ENCODE measurements around the gene FNDC3B.
"Not testable (repeated sequence)": the region's sequence is repeated elsewhere in the genome, so short reads cannot be mapped to it uniquely, and the experiment has no call there.

Gene FNDC3B

DNA sequence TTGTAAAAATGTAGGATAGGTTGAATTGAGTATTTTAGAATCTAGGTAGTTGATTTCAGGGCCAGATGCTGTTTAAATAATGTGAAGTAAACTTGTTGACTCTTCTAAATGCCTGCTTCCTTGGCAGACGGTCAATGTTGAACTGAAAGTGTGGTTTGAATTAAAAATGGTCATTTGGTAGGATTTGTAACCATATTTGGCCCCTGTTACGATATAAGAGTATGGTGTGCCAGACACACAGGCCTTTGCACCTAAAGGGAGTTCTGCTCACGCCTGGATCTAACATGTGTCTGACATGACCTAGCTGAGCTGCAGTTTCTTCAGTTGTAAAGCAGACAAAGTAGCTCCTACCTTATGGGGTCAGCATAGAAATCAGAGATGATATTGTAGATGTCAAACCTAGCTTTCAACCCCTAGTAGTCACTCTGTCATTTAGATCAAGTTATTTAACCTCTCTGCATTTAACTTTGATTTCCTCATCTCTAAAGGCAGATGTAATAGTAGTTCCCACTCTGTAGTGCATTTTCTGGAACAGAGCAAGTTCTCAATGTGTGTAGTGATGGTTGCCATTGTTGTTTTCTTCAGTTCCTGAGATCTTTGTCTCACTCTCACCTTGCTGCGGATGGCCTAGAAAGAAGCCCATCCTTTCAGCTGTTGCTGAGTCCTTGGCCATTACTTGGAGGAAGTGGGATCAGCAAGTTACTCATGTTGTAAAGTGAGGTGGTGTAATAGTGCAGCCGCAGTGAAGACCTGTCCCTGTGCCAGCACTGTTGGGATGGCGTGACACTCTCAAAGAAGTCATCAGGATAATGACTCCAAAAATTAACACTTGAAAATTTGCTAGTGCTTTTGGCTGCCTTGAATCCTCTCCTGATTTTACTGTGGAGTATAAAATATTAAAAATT lies 318.7 kb downstream of the FNDC3B start:
- no peak for DNase-seq

DNA sequence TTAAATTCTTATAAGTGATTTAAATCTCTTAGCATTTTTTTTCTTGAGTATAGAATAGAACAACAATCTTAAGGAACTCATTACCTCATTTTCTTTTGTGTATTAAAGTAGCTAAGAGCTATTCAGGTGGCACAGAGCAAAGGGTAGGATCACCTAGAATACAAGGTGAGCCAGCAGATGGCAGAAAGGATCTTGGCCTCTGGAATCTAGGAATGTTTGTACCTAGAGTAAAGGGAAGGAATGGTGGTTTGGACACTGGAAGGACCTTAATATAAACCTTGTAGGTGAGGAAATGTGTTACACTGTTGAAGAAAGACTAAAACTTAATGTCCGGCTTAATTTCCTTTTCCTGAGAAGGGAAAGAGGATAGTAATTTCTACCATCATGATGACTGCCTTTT lies 319.9 kb downstream of the FNDC3B start:
- no peak for DNase-seq

DNA sequence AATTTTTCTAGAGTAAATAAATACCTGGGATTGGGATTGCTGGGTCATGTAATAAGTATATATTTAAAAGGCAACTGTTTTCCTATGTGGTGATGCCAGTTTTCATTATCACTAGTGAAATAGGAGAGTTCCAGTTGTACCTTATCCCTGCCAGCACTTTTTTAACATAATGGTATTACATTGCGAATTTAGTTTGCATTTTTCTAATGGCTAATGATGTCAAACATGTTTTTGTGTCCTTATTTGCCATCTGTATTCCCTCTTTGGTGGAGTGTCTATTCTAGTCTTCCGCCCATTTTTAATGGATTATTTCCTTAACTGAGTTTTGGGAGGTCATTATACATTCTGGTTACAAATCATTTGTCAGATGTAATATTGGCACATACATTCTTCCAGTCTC lies 320.6 kb downstream of the FNDC3B start:
- DNase-seq = no peak

DNA sequence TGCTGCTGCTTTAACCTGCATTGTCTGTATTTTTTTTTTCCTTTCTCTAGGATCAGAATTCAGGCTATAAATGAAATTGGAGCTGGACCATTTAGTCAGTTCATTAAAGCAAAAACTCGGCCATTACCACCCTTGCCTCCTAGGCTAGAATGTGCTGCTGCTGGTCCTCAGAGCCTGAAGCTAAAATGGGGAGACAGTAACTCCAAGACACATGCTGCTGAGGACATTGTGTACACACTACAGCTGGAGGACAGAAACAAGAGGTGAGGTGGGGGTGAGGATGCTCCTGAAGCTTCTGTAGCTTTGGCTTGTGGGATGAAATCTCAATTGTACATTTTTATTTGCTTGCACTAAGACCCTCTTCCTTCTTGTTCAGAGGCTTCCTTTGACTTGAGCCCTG lies 323.2 kb downstream of the FNDC3B start:
- DNase-seq = no peak

DNA sequence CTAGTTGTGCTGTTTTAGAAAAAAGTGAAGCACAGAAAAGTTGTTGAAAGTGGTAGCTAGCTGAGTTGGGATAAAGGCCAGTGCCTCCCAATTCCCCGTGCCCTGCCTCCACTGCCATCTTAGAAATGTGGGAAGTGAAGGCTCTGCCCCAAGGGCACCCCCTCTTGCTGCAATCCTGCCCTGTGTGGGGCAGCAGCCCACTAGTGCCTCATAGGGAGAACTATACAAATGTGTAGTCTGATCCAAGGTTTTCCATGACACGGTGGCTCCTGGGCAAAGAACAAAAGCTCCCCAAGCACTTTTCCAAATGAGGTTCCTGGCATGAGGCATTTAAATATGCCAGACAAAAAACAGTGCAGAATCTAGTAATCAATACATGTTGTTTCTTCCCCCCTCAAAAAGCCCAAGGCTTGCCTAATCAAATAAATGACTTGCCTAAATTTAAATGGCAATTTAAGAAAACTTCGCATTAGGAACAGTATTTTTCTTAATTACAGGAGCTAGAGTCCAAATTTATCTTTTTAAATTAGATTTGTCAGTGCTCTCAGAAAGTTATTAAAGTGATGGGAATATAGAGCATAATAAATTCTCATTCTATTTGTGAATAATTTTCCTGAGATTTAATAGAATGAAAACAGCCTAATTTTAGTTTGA lies 325.1 kb downstream of the FNDC3B start:
- DNase-seq = no peak

DNA sequence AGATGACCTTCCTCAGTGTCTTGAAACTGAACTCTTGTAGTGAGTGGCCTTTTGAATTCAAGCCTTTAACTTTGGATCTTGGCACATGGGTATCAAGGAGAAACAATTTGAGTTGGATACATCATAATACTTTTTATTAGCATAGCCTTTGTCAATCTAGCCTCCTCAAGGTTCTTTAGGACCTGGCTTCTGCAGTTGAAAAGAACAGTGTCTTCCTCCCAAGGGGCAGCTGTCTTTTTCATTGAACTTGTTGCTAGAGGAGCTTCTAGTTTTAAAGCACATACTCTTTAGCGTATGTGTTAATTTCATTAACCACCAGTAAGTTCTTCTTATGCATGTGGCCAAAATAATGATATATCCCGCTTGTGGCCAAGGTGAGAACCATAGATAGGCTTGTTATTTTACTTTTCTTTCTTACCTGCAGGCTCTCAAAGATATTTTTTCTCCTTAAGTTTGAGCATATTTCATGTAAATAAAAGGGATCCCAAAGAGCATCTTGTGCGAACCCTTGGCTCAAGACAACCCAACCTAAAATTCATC lies 325.7 kb downstream of the FNDC3B start:
- DNase-seq = no peak

DNA sequence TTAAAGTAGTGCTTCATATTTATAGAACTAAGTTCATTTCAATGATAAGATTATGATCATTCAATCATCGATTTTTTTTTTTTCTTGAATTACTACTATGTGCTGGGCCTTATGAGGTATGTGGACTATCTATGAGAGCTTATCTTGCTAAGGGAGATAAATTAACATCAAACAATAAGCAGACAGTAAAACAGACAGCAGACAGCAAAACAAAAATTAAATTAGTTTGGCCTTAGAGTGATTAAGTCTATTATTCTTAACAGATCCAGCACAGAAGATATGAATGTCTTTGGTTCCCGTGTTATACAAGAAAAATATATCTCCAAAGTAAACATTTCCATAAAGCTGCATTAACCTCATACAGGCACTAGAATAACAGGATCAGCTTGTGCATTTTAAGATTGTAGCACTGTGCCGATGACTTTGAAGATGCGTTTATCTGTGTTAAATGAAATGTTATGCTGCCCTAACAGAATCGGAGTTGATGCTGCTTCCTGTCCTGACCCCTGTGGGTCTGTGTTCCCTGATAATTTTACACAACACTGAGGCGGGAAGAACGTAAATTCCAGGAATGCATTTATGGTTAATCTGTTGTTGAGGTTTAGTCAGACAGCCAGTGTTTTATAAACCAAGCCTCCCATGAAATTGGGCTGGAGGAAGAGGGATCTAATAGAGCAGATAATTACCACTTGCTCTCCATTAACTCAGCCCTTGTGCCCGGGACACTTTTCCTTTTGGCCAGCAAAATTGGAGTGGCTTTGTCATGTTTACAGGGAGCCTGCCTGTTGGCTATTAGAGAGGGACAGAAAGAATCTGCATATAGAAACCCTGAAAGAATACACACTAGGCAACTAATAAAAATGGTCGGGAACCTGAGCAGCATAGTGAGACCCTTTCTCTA lies 328.1 kb downstream of the FNDC3B start:
- DNase-seq = no peak

DNA sequence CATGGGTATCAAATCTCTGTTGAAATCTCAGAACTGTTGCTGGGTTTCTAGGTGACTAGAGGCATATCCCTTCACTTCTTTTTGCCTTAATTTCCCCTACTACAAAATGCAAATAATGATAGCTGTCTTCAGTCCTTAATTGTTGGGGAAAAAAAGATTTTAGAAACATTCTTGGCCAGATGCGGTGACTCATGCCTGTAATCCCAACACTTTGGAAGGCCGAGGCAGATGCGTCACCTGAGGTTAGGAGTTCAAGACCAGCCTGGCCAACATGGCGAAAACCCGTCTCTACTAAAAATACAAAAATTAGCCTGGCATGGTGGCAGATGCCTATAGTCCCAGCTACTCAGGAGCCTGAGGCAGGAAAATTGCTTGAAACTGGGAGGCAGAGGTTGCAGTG lies 329.2 kb downstream of the FNDC3B start:
- DNase-seq = not testable (repeated sequence)

DNA sequence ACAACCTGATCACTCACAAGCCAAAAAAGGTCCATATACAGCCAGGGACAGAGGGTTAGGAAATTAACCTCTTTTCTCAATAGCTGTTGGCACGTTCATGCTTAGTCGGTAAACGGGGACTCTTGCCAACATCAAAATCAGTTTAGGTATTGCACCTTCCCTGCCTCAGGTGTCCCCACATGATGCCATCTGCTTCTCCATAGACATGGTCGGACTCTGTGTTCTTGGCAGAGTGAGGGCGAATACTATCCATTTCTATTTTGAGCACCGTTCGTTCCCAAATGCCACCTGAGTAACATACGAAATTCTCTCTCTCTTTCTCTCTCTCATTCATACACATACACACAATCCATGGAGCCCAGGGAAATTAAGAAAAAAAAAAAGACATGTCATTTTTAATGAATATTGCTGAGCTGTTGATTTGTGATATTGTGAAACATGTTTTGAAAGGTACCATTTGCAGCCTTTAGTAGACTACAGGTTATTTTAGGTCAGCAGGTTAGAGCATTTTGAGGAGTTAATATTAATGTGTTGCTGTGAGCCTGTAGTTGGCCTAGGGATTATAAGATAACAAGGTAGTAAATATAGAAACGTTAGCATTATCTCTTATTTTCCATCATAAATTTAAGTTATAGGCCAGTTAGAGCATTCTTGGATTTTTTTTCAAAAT lies 330.3 kb downstream of the FNDC3B start:
- DNase-seq = no peak

DNA sequence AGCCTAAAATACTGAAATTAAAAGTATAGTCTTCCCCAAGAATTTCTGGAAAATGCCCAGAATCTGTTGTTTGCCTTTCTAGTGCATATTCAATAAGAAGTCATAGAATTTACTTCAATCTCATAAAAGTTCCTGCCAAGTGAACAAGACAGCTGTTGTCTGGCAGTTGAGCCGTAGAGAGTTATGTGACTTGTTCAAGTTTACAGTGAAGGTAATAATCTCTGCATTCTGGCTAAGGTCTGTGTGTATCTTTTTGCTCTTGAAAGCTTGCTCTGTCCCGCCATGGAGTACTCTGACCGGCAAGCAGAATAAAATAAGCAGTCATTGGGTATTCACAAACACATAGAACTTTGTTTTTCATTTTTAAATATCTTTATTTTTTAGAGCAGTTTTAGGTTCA lies 331.0 kb downstream of the FNDC3B start:
- no peak for DNase-seq

DNA sequence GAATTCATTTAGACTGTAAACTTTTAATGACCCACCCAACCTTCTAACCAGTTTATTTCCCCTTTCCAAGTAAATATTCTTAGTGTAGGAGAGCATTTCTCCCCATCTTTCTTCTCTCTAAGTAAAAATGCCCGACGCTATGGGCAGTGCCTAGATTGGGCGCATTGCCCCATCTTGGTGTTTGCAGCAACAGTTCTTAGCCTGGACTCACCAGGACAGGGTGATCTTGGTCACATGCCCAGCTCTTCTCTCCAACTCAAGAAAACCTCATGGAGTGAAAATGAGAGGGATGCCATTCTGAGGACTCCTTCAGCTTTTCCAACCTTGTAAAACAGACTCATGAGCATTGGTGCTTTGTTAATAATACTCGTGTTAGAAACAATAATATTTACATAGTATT lies 332.2 kb downstream of the FNDC3B start:
- no peak for DNase-seq

DNA sequence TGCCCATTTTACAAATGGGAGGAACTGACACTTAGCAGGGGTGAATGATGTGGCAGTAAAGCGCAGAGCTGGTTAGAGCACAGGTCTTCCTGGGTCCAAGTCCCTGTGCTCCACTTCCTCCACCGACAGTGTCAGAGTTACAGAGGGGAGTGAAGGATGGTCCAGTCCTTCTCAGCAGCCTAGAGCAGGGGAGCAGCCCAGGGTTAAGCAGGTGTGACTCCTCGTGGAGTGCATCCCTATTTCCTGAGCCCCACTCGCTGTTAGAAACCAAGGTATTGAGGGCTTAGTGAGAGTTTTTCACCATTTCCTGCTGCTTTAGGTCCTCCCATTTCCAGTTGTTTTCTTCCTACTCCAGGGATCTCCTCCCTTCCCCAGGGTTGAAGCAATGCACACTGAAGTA lies 333.5 kb downstream of the FNDC3B start:
- DNase-seq = no peak

DNA sequence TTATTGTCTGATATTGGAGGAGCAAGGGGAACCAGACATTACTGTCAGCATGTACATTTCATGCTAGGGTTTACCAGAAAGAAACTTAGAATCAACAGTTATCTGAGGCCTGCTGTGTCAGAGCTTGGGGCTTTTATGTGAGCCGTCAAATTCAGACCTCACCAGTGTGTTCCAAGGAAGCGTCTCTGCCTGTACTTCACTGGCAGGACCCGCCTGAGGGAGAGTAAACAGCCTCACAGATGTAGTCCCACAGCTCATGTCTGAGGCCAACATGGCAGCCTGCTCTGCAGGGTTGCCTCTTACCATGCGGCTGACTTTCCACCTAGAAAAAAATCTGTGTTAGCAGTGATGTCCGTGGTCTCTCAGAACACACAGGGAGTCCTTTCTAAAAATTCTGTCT lies 334.5 kb downstream of the FNDC3B start:
- DNase-seq = no peak

DNA sequence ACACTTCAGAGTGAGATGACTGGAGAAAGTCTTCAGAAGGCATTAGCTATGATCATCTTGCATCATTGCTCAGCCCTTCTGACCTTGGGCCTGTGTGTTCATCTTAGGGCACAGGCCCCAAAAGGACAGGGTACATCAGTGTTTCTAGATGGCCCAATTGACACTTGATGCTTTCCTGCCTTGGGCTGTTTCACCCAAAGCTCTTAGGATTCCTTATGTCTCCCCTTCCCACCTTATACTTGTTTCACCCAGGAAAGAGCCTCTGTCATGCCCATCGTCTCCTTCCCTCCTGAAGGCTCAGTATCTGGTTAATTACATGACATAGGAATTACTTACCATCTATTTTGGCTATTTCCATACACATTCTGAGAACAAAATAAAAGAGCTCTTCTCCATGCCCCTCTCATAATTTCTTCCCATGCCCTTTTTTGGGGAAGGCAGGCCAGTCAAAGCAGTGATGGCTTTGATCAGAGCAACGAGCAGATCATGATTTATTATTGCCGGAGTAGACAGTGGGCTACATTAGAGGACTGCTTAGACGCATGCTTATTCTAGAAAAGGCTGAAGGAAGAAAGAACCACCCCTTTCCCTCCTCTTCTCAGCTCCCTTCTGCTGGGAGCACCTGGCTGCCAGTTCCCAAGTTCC lies 335.9 kb downstream of the FNDC3B start:
- DNase-seq = no peak

DNA sequence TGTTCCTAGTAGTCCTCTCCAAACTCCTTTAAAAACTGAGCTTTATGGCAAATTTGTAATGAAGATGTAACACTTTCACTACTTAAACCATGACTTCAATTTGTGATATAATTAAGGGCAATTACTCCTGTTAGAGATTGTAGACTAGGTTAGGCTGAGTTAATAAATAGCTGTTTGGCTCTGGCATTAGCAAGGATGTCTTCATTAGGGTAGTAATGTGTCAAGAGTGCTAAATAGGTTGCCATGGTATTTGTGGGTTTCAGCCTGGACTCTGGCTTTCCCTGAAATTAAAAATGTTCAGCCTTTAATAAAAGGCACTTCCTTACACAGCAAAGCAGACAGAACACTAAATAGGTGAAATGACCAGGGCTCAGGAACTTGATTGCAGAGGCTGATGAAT lies 337.0 kb downstream of the FNDC3B start:
- no peak for DNase-seq

DNA sequence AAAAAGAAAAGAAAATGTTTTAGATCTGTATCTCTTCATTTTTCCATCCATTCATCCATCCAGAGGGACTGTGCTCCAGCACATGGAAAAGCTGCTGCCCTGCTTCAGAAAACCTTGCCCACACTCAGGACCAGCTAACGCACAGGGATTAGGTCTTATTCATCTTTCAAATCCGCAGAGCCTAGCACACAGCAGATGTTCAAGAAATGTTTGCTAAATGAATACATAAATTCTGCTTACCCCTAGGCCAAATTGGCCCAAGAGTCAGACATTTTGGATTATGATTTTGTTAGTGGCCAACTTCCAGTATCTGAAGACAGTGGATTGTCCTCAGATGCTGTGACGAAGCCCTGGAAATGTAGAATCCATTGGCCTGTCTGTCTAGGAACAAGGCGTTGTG lies 337.5 kb downstream of the FNDC3B start:
- no peak for DNase-seq

DNA sequence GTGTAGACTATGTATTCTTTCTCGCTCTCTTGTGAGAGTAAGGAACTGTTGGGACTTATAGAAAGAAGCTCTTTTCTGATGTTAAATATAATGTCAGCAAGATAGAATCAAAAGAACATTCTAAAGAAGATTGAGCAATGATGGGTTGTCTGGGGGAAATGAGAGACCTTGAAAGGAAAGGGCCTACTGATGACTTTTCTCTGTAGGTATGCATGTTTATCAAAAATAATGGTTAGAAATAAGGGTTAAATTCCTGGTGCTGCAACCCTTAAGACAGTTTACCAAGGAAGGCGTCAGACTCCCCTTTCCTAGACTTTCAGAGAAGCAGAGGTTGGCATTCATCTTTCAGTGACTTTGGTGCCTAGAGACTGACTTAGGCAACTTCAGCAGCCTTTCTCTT lies 339.1 kb downstream of the FNDC3B start:
- no peak for DNase-seq

DNA sequence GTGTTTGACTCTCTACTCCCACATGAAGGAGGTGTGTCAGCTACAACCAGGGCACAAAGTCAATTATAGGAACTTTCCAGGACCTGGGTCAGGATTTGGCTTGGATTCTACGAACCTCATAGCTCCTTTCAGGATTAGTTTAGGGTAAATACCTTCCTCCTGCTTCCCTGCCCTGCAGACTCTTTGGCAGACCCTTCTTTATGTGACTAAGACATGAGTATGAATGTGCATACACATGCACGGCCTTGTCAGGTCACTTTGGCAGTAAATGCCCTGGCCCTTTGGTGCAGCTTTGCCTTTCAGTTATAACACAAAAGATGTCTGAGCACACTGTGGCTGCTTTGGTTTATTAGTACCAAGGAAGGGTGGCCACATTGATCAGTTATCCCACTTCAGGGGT lies 340.0 kb downstream of the FNDC3B start:
- DNase-seq = no peak

DNA sequence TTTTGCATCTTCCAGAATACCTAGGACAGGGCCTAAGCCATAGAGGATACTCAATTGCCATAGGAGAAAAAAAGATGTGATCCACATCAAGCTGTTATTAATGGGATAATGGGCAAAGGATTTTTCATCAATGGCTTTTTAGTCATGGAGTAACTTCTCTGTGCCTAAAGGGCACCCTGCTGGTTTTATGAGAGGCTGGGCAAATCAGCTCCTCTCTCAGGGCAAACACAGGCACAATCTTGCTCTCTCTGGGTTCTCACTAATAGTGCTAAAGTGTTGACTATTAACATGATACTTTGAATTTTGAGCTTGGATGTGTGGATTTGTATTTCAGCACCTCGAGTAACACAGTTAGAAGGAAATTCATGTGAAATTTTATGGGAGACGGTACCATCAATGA lies 341.3 kb downstream of the FNDC3B start:
- DNase-seq = no peak

DNA sequence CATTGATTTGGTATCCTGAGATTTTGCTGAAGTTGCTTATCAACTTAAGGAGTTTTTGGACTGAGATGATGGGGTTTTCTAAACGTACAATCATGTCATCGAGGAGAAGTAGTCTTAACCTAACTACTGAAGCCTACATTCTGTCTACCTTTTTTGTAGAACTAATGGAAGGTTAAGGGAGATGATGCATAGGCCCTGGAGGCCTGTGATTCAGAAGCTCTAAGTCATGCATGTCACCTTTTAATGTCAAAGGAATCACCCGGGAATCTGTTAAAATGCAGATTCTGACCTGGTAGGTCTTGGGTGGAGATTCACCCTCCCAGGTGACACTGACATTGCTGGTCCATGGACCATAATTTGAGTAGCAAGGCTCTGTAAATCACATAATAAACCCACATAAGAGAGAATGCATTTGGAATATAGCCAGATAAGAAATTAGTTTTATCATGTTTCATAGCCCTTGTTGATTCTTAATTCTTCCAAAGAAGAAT lies 344.0 kb downstream of the FNDC3B start:
- DNase-seq = no peak

DNA sequence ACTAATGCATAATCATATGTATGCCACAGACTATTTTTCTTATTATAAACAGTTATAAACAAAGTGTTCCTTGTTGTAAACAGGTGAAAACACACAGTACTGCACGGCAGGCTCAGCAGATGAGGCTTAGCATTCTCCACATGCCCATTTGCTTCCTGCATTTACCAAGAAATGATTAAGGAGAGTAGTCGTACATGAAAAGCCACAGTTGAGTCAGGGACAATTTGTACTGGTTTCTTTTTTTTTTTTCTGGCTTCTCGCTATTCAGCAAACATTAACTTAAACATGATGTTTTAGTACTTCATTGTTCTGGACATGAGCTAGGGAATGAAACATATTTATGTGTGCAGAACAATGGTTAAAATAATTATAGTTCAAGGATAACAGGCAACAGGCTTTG lies 345.5 kb downstream of the FNDC3B start:
- no peak for DNase-seq

DNA sequence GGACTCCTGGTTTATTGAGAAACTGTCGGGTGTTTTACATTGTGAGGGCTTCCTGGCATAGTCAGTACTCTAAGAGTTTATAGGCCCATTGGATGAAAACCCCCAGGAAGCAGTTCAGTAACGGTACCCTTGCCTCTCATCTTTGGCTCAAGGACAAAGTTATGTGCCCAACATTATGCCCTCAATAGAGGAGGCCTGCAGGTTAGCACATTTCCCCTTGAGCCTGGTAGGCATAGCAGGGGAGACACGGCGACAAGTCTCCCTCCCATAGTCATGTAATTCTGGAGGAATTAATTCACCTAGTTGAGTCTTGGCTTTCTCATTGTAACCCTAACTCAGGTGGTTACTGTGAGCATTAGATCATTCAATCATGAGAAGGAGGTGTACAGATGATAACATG lies 348.4 kb downstream of the FNDC3B start:
- DNase-seq = no peak

Measured in activated CD8-positive, alpha-beta memory T cell treated with anti-CD3 and anti-CD28 coated beads for 24 hours (primary cell).